Activated CD8-positive, alpha-beta T cell treated with anti-CD3 and anti-CD28 coated beads for 36 hours (primary cell): ENCODE results near the gene WRAP53. TPM values are rescaled to one million over a fixed set of nuclear protein-coding genes. Genes with fewer than 3 reads are reported as not detected.

Source experiments
- ATAC-seq: fragments of 200-7000 bp; cut with Tn5 transposase; one replicate; pipeline ENCODE4 v1.10.0; 2021; ENCODE audit warnings: mild to moderate bottlenecking, moderate library complexity
- CTCF ChIA-PET: fragments of 350-600 bp; sonication (Branson Sonifier 250); formaldehyde crosslinking; loops from one replicate; lab custom pipeline; 2021; ENCODE audit warnings: antibody characterized with exemption; lab: Charles Lee
- POLR2A ChIA-PET: fragments of 350-600 bp; sonication (Branson Sonifier 250); formaldehyde crosslinking; loops from one replicate; lab custom pipeline; 2021; ENCODE audit warnings: antibody characterized with exemption; lab: Charles Lee
- DNase-seq: peaks from one replicate; pipeline ENCODE4 v3.0.0-alpha.2; 2020
- H3K27ac Mint-ChIP-seq: one replicate; pipeline ENCODE4 v1.8.0; 2021; ENCODE audit warnings: mild to moderate bottlenecking, mixed read lengths
- H3K27me3 Mint-ChIP-seq: one replicate; pipeline ENCODE4 v1.8.0; 2021; ENCODE audit warnings: mixed read lengths
- H3K36me3 Mint-ChIP-seq: one replicate; pipeline ENCODE4 v1.8.0; 2021; ENCODE audit warnings: low read depth, mixed read lengths
- H3K4me1 Mint-ChIP-seq: one replicate; pipeline ENCODE4 v1.8.0; 2021; ENCODE audit warnings: low read depth, mixed read lengths
- H3K4me3 Mint-ChIP-seq: one replicate; pipeline ENCODE4 v1.8.0; 2021; ENCODE audit warnings: mild to moderate bottlenecking, moderate library complexity, mixed read lengths
- H3K9me3 Mint-ChIP-seq: one replicate; pipeline ENCODE4 v1.8.0; 2021; ENCODE audit warnings: mixed read lengths
- CTCF ChIP-seq: fragments of 200-600 bp; IDR thresholded peaks from one replicate; pipeline ENCODE4 v1.8.0; 2022; ENCODE audit warnings: antibody characterized with exemption, mild to moderate bottlenecking
- intact Hi-C: fragments of 100-400 bp; cut with micrococcal nuclease; formaldehyde crosslinking; loops from one replicate; pipeline ENCODE4 v1.10.0; 2022
- total RNA-seq, 2 experiments: library from RNA; stranded (reverse); gene quantifications; one replicate each; pipeline ENCODE4 v1.2.3, GENCODE V29; 2021

Gene WRAP53
- total RNA-seq, 2 experiments from 2014 or later = 27.5 to 28.6 TPM

- Mint-ChIP-seq H3K4me3 (no peak overlapping the region), H3K36me3 (peaks cover 29% of the 10 kb centered on the region), H3K27ac (no peak overlapping the region), H3K4me1 (peaks cover 14% of the 10 kb centered on the region), H3K27me3 (peaks cover 44% of the 10 kb centered on the region), H3K9me3 (no peaks in the 10 kb centered on the region)
- POLR2A ChIA-PET = interaction anchor here (1.0 to 5.7 kb wide), 3 partner anchors 16 to 219 kb away, joined by 3 to 54 read pairs (median 3); partner anchors contain the start of genes TP53 and WRAP53
- DNase-seq (peak; percentile 57), ATAC-seq (peak; percentile 60)
- TF ChIP-seq CTCF = no peak
- CTCF ChIA-PET = interaction anchor here (0.9 to 2.4 kb wide), 4 partner anchors 15 to 40 kb away, joined by 3 to 8 read pairs (median 6); partner anchors contain the start of genes TP53 and WRAP53
- intact Hi-C loops = no loop called here
Measured at GRCh38 chr17:7703584-7704479, 15.6 kb downstream of the WRAP53 start.

- ATAC-seq = peak; percentile 14
- DNase-seq = no peak
- Mint-ChIP-seq H3K4me1 (peaks cover 14% of the 10 kb centered on the region), H3K36me3 (peaks cover 29% of the 10 kb centered on the region), H3K4me3 (peak within 1 kb of the TSS; percentile 43), H3K27ac (no peak within 1 kb of the TSS), H3K27me3 (peaks cover 44% of the 10 kb centered on the region), H3K9me3 (no peaks in the 10 kb centered on the region)
- ChIA-PET CTCF (interaction anchor here (0.8 to 2.4 kb wide), 3 partner anchors 16 to 39 kb away, joined by 3 to 8 read pairs (median 8); partner anchors contain the start of genes TP53 and WRAP53), POLR2A (interaction anchor here (5.7 kb wide), 1 partner anchor 17 kb away, joined by 54 read pairs; the partner anchor contains the start of genes TP53 and WRAP53)
- TF ChIP-seq CTCF = no peak
- intact Hi-C loops = no loop called here
Measured at GRCh38 chr17:7704601-7705268, 16.5 kb downstream of the WRAP53 start, which contains the start of gene EFNB3. Gene EFNB3, plus strand, starts transcription at chr17:7705202. Its CDS starts 397 bp downstream, at chr17:7705599.

GRCh38 chr17:7705269-7706255 is 17.3 kb downstream of the WRAP53 start:
- peaks cover 44% of the 10 kb centered on the region for H3K27me3 Mint-ChIP-seq
- ChIA-PET POLR2A (interaction anchor here (5.7 kb wide), 1 partner anchor 18 kb away, joined by 54 read pairs; the partner anchor contains the start of genes TP53 and WRAP53), CTCF (interaction anchor here (0.8 to 2.4 kb wide), 6 partner anchors 10 to 71 kb away, joined by 3 to 8 read pairs (median 5); partner anchors contain the start of genes TP53 and WRAP53)
- H3K4me1 Mint-ChIP-seq = peaks cover 21% of the 10 kb centered on the region
- ATAC-seq (peak; percentile 29), DNase-seq (no peak)
- peaks cover 27% of the 10 kb centered on the region for H3K36me3 Mint-ChIP-seq
- TF ChIP-seq CTCF = no peak
- H3K4me3 Mint-ChIP-seq = no peak overlapping the region
- H3K9me3 Mint-ChIP-seq = no peaks in the 10 kb centered on the region
- no peak overlapping the region for H3K27ac Mint-ChIP-seq
- intact Hi-C loops = no loop called here

GRCh38 chr17:7706631-7707354 is 18.5 kb downstream of the WRAP53 start:
- POLR2A ChIA-PET = interaction anchor here (0.6 to 5.7 kb wide), 3 partner anchors 19 to 75 kb away, joined by 3 to 54 read pairs (median 3); partner anchors contain the start of genes TP53 and WRAP53
- no peak overlapping the region for H3K4me3 Mint-ChIP-seq
- H3K36me3 Mint-ChIP-seq = peaks cover 19% of the 10 kb centered on the region
- no peak for TF ChIP-seq CTCF
- DNase-seq (no peak), ATAC-seq (no peak)
- H3K4me1 Mint-ChIP-seq = peaks cover 23% of the 10 kb centered on the region
- intact Hi-C loops = no loop called here
- CTCF ChIA-PET = interaction anchor here (0.6 to 2.0 kb wide), 7 partner anchors 9 to 266 kb away, joined by 3 to 6 read pairs (median 4); partner anchors contain the start of gene TP53
- H3K27me3 Mint-ChIP-seq = peaks cover 53% of the 10 kb centered on the region
- H3K9me3 Mint-ChIP-seq = no peaks in the 10 kb centered on the region
- no peak overlapping the region for H3K27ac Mint-ChIP-seq
